Measurements from ENCODE around the gene LIN28A.

The LIN28A gene, protein sequence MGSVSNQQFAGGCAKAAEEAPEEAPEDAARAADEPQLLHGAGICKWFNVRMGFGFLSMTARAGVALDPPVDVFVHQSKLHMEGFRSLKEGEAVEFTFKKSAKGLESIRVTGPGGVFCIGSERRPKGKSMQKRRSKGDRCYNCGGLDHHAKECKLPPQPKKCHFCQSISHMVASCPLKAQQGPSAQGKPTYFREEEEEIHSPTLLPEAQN

GRCh38 chr1:26410706-26411623, at the start of gene LIN28A:
TSS of gene LIN28A (plus strand) at chr1:26410817. CDS start at chr1:26410892, 75 bp downstream.
- Histone ChIP-seq H2AFZ (ENCODE audit: low read length) (no peak within 1 kb of the TSS), H3K27me3 (replicated peaks; ENCODE audit: insufficient read depth, low read length) (peaks cover 86% of the 10 kb centered on the region), H3K27ac (ENCODE audit: low read length) (no peak within 1 kb of the TSS), H3K36me3 (replicated peaks; ENCODE audit: insufficient read depth, low read length) (no peaks in the 10 kb centered on the region), H4K20me1 (ENCODE audit: insufficient read depth, low read length) (no peaks in the 10 kb centered on the region), H3K4me2 (ENCODE audit: low read depth, low read length) (no peak within 1 kb of the TSS), H3K9me2 (replicated peaks; ENCODE audit: insufficient read depth, low read length) (no peaks in the 10 kb centered on the region), H3K9me3 (replicated peaks; ENCODE audit: insufficient read depth, low read length) (no peaks in the 10 kb centered on the region), H3K9ac (ENCODE audit: low read length) (no peak within 1 kb of the TSS), H3F3A (ENCODE audit: insufficient read depth, low read length) (no peaks in the 10 kb centered on the region), H3K79me2 (ENCODE audit: low read length) (no peaks in the 10 kb centered on the region), H3K4me3 (ENCODE audit: low read length) (no peak within 1 kb of the TSS), H3K4me1 (ENCODE audit: low read length) (no peaks in the 10 kb centered on the region)
- TF ChIP-seq EZH2 (optimal IDR thresholded peaks at IDR 0.05; ENCODE audit: low read depth, low read length) (no peak), EZH2phosphoT487 (IDR thresholded peaks at IDR 0.05; ENCODE audit: low read length) (no peak)
- TF ChIP-seq, protein P1, sequence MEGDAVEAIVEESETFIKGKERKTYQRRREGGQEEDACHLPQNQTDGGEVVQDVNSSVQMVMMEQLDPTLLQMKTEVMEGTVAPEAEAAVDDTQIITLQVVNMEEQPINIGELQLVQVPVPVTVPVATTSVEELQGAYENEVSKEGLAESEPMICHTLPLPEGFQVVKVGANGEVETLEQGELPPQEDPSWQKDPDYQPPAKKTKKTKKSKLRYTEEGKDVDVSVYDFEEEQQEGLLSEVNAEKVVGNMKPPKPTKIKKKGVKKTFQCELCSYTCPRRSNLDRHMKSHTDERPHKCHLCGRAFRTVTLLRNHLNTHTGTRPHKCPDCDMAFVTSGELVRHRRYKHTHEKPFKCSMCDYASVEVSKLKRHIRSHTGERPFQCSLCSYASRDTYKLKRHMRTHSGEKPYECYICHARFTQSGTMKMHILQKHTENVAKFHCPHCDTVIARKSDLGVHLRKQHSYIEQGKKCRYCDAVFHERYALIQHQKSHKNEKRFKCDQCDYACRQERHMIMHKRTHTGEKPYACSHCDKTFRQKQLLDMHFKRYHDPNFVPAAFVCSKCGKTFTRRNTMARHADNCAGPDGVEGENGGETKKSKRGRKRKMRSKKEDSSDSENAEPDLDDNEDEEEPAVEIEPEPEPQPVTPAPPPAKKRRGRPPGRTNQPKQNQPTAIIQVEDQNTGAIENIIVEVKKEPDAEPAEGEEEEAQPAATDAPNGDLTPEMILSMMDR (IDR thresholded peaks at IDR 0.05; ENCODE audit: low read length), result no peak
- no peak for DNase-seq

GRCh38 chr1:26361605-26362122, 49.0 kb upstream of the LIN28A start:
- no peaks in the 10 kb centered on the region for H3K79me2 ChIP-seq (ENCODE audit: low read length)
- no peaks in the 10 kb centered on the region for H3K4me1 ChIP-seq (ENCODE audit: low read length)
- H3K9ac ChIP-seq (ENCODE audit: low read length), result no peak overlapping the region
- H2AFZ ChIP-seq (ENCODE audit: low read length), result no peak overlapping the region
- no peaks in the 10 kb centered on the region for H3K9me2 ChIP-seq (replicated peaks; ENCODE audit: insufficient read depth, low read length)
- H3K4me2 ChIP-seq (ENCODE audit: low read depth, low read length), result no peak overlapping the region
- DNase-seq, result no peak
- no peak overlapping the region for H3K4me3 ChIP-seq (ENCODE audit: low read length)
- H3K9me3 ChIP-seq (replicated peaks; ENCODE audit: insufficient read depth, low read length), result no peaks in the 10 kb centered on the region
- TF ChIP-seq EZH2phosphoT487 (IDR thresholded peaks at IDR 0.05; ENCODE audit: low read length), result no peak
- no peaks in the 10 kb centered on the region for H4K20me1 ChIP-seq (ENCODE audit: insufficient read depth, low read length)
- no peaks in the 10 kb centered on the region for H3K36me3 ChIP-seq (replicated peaks; ENCODE audit: insufficient read depth, low read length)
- H3F3A ChIP-seq (ENCODE audit: insufficient read depth, low read length), result no peaks in the 10 kb centered on the region
- no peak overlapping the region for H3K27ac ChIP-seq (ENCODE audit: low read length)
- peaks cover 38% of the 10 kb centered on the region for H3K27me3 ChIP-seq (replicated peaks; ENCODE audit: insufficient read depth, low read length)

GRCh38 chr1:26362331-26362730, 48.3 kb upstream of the LIN28A start:
- no peaks in the 10 kb centered on the region for H4K20me1 ChIP-seq (ENCODE audit: insufficient read depth, low read length)
- H2AFZ ChIP-seq (ENCODE audit: low read length), result no peak overlapping the region
- no peak overlapping the region for H3K27ac ChIP-seq (ENCODE audit: low read length)
- peaks cover 38% of the 10 kb centered on the region for H3K27me3 ChIP-seq (replicated peaks; ENCODE audit: insufficient read depth, low read length)
- H3K36me3 ChIP-seq (replicated peaks; ENCODE audit: insufficient read depth, low read length), result no peaks in the 10 kb centered on the region
- no peak overlapping the region for H3K9ac ChIP-seq (ENCODE audit: low read length)
- DNase-seq, result no peak
- no peaks in the 10 kb centered on the region for H3K79me2 ChIP-seq (ENCODE audit: low read length)
- H3K9me2 ChIP-seq (replicated peaks; ENCODE audit: insufficient read depth, low read length), result no peaks in the 10 kb centered on the region
- no peak overlapping the region for H3K4me3 ChIP-seq (ENCODE audit: low read length)
- H3F3A ChIP-seq (ENCODE audit: insufficient read depth, low read length), result no peaks in the 10 kb centered on the region
- H3K4me1 ChIP-seq (ENCODE audit: low read length), result no peaks in the 10 kb centered on the region
- TF ChIP-seq, protein P1 (IDR thresholded peaks at IDR 0.05; ENCODE audit: low read length), result no peak
- TF ChIP-seq EZH2phosphoT487 (IDR thresholded peaks at IDR 0.05; ENCODE audit: low read length) (no peak), EZH2 (optimal IDR thresholded peaks at IDR 0.05; ENCODE audit: low read depth, low read length) (no peak)
- no peaks in the 10 kb centered on the region for H3K9me3 ChIP-seq (replicated peaks; ENCODE audit: insufficient read depth, low read length)
- H3K4me2 ChIP-seq (ENCODE audit: low read depth, low read length), result no peak overlapping the region

Measured in MM.1S (cell line).